Activated CD8-positive, alpha-beta memory T cell treated with anti-CD3 and anti-CD28 coated beads for 36 hours (primary cell): ENCODE measurements around the gene KRT3. TPM values are rescaled to one million over a fixed set of nuclear protein-coding genes. Genes with fewer than 3 reads are reported as not detected.

Source experiments
- CTCF ChIA-PET: fragments of 350-600 bp; sonication (Branson Sonifier 250); formaldehyde crosslinking; loops from one replicate; lab custom pipeline; 2021; ENCODE audit warnings: antibody characterized with exemption; lab: Charles Lee
- POLR2A ChIA-PET: fragments of 350-600 bp; sonication (Branson Sonifier 250); formaldehyde crosslinking; loops from one replicate; lab custom pipeline; 2021; ENCODE audit warnings: antibody characterized with exemption; lab: Charles Lee
- total RNA-seq, 2 experiments: library from RNA; stranded (reverse); gene quantifications; one replicate each; pipeline ENCODE4 v1.2.3, GENCODE V29; 2021

KRT3 gene
- total RNA-seq, 2 experiments from 2014 or later, result not detected

GRCh38 chr12:52817003-52817698 is 21.2 kb upstream of the KRT3 start:
- ChIA-PET POLR2A (no interaction called here), CTCF (no interaction called here)

DNA sequence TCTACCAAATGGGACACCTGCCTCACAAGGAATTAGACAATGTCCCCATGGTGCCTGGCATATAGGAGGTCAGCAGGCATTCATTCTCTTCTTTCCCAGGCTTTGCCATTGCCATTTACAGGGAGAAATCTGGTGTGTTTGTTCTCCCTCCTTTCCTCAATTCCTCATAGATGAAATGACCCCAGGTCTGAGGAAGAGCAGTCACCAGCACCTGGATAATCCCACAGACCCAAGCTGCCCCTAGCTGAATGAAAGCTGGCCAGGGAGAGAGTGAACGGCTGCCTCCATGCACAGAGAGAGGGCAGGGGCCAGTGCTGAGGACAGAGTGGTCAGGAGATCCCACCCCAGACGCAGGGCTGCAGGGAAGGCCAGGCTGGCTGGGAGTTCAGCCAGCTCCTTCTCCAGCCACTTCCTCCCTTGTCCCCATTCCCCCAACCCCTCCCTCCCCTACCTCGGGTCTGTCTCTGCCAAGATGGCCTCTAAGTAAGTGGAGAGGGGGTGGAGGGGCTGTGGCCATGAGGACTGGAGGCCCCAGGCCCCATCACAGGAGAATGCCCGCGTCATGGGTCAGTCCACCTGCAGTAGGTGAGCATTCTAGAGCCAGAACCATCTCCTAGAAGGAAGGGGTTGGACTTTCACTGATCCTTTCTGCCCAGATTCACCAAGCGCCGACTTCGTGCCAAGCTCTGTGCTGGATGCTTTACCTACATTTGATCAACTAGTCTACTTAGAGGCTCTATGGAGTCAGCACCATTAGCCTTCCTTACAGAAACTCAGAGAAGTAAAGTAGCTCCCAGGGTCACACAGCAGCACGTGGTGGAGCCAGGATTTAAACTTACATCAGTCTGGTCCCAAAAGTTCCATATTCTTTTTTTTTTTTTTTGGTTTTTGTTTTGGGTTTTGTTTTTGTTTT is 20.0 kb upstream of the KRT3 start:
- ChIA-PET CTCF (interaction anchor here (0.5 kb wide), 1 partner anchor 222 kb away, joined by 3 read pairs; no protein-coding TSS in a partner anchor), POLR2A (no interaction called here)

DNA sequence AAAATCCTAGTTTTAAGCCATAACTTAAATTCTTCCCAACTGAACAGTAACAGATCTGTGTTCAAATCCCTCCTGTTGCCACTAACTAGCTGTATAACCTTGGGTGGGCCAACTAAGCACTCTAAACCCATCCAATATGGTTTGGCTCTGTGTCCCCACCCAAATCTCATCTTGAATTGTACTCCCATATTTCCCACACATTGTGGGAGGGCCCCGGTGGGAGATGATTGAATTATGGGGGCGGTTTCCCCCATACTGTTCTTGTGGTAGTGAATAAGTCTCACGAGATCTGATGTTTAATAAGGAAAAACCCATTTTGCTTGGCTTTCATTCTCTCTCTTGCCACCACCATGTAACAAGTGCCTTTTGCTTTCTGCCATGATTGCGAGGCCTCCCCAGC is 19.2 kb upstream of the KRT3 start:
- CTCF ChIA-PET, result interaction anchor here (0.5 kb wide), 1 partner anchor 221 kb away, joined by 3 read pairs; no protein-coding TSS in a partner anchor
- POLR2A ChIA-PET, result no interaction called here

DNA sequence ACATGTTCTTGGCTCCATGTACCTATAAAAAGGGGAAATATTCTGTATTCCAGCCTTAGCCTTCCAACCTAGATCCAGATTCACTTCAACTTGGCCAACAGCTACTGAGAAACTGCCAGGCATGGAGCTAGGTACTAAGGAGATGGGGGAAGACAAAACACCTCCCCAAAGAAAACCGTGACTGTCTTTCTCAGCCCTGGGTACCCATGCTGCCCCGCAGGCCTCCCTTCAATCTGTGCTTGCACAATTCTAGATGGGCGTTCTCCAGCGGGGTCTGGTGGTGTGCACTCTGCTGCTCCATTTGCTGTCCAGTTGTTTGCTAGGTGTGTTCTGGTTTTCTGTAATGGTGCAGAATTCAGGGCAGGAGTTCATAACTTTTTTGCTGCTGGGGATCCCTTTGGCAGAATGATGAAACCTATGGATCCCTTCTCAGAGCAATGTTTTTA is 18.8 kb upstream of the KRT3 start:
- CTCF ChIA-PET, result no interaction called here
- POLR2A ChIA-PET, result no interaction called here

DNA sequence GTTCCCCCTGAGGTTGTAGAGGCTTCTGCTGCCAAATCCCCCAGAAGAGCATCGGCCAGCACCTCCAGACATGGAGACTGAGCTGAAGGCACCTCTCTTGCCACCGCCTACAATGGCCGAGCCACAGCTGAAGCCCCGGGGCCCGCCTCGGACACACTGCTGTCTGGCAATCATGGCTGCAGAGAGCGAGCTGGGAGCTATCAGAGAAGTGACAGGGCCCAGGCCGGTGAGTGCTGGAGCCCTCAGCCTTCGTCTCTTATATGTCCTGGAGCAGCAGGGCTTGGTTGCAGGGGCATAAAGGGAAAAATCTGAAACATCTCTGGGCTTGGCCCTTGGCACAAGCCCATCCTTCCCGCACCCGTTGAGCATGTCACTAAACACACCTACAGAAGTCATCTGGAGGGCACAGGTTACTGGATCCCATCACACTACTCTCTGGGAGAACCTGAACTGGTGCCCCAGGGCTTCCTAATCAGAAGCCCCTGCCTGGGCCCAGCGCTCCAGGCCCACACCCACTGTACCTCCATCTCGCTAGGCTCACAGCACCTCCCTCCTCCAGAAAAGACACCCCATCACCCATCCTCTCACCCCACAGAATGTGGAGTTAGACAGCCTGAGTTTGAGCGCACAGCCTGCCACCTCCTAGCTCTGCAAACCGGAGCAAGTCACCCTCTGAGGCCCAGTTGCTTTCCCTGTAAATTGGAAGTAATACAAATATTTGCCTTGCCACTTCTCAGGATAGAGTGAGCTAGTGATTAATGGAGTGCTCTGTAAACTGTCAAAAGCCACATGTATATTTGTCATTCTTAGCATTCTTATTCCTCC is 18.2 kb upstream of the KRT3 start, which contains the start of gene KRT4:
TSS of gene KRT4 (minus strand) at position 232 of the 825 bp plus-strand sequence. CDS start at position 174, 58 bp downstream.
- ChIA-PET POLR2A (no interaction called here), CTCF (interaction anchor here (1.9 kb wide), 1 partner anchor 65 kb away, joined by 5 read pairs; no protein-coding TSS in a partner anchor)

- POLR2A ChIA-PET, result no interaction called here
Measured at GRCh38 chr12:52813203-52813819, 17.4 kb upstream of the KRT3 start.

DNA sequence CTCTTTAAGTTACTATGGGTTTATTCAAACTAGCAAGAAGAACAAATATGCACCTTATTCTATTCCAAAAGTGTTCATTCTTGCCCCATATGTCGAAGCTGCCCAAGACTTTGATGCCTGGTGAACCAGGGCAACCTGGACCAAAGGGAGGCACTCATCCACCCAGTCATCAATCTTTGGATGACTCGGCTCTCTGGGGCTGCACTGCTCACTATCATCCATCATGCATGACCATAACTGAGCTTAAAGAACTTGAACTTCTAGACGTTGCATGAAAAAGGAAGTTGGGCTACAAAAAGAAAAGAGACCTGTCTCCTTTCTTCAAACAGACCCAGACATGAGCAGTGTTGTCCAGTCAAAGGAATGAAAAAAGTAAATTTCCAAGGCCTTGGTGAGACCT is 16.8 kb upstream of the KRT3 start:
- ChIA-PET CTCF (interaction anchor here (1.9 kb wide), 1 partner anchor 66 kb away, joined by 5 read pairs; no protein-coding TSS in a partner anchor), POLR2A (interaction anchor here (0.6 kb wide), 1 partner anchor 57 kb away, joined by 3 read pairs; no protein-coding TSS in a partner anchor)

More at GRCh38 chr12:52813203-52813819, 17.4 kb upstream of the KRT3 start:
- CTCF ChIA-PET, result interaction anchor here (1.9 kb wide), 1 partner anchor 66 kb away, joined by 5 read pairs; no protein-coding TSS in a partner anchor

DNA sequence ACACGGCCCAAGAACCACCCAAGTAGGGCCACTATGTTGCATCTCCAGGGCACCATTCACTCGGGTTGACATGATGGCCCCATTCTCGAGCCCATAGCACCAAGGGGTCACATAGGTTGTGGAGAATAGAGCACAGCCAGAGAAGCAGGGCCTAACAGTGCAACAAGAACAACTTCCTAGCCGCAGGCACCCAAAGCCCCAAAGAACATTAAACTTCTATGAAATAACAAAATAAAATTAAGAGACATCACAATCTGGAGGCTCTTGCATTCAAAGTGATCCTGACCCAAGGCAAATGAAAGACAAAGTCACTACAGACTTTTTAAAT is 16.1 kb upstream of the KRT3 start:
- CTCF ChIA-PET, result no interaction called here
- POLR2A ChIA-PET, result no interaction called here

DNA sequence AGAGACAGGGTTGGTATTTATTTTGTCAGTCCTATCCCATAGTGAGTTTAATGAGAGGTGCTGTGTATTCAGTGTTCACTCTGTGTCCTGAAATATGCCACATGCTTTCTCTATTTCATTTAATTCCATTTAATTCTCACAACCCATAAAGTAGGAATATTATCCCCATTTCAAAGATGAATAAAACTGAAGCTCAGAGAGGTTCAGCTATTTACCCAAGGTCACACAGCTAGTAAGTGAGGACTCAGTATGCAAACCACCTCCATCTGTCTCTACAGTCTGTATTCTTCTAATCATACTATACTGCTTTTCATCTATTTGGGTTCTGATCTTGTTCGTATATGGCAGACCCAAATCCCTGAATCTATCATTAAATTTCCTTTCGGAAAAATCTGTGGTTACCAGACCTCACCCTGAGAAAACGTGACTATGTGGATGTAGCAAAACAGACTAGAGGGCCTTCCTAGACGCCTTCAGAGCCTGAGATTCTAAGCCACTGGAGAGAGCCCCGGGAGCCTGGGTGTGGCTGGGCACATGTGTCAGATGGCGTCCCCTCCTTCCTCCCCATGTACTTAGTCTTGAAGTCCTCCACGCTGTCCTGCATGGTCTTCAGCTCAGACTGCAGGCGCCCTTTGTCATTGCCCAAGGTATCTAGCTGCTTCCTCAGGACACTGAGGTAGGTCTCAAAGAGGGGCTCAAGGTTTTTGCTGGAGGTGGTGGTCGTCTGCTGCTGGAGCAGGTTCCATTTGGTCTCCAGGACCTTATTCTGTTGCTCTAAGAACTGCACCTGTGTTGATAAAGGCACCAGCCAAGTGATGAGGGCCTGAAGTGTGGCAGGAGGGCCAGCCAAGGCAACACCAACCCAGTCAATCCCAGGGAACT is 15.5 kb upstream of the KRT3 start:
- CTCF ChIA-PET, result no interaction called here
- POLR2A ChIA-PET, result no interaction called here

GRCh38 chr12:52810554-52810953 is 14.6 kb upstream of the KRT3 start:
- ChIA-PET CTCF (no interaction called here), POLR2A (no interaction called here)

DNA sequence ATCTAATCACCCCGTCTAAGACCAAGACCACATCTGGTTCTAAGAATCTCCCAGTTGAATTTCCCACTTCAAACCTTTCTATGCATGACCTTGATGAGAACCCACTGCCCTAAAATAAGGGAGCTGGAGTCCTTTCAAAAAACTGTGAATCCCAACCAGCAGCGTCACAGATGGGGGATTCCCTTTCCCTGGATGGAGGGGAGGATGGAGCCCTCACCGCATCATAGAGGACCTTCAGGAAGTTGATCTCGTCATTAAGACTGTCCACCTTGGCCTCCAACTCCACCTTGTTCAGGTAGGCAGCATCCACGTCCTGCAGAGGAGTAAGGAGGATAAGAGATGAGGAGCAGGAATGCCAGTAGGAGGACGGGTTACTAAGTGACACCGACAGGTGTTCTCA is 13.2 kb upstream of the KRT3 start:
- ChIA-PET POLR2A (no interaction called here), CTCF (interaction anchor here (0.5 kb wide), 1 partner anchor 231 kb away, joined by 3 read pairs; no protein-coding TSS in a partner anchor)

- ChIA-PET POLR2A (no interaction called here), CTCF (no interaction called here)
Measured at GRCh38 chr12:52808573-52809160, 12.8 kb upstream of the KRT3 start.

GRCh38 chr12:52807544-52808470 is 11.9 kb upstream of the KRT3 start:
- CTCF ChIA-PET, result interaction anchor here (0.6 kb wide), 1 partner anchor 18 kb away, joined by 3 read pairs; no protein-coding TSS in a partner anchor
- POLR2A ChIA-PET, result no interaction called here

- CTCF ChIA-PET, result no interaction called here
- POLR2A ChIA-PET, result no interaction called here
Measured at GRCh38 chr12:52806821-52807543, 11.1 kb upstream of the KRT3 start.

DNA sequence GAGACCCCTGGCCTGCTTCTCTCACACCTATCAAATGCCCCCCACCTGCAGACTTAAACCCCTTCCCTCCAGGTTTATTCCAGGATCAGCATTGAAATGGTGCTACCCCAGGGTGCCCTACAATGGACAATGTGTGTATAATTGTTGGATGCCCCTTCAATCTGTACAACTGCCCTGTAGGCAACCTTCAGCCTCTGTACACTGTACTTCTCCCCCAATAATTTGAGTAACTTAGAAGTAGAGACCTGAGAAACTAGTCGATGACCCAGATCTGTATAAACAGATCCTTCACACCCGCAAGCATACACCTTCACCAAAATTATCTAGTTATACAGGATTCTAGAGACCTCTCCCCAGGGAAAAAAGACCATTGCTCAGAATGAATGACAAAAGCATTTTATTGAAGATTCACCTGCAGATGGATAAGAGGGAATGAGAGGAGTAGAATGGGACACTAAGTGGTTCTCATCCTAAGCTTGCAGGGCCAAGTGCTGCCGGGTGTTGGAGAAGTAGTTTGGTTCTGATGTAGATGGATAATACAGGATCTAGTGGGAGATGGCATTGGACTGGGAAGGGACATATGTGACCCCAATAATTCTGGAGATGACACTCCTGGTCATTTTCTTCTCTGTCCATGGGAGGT is 10.4 kb upstream of the KRT3 start:
- POLR2A ChIA-PET, result no interaction called here
- CTCF ChIA-PET, result no interaction called here
